Stimulated activated naive B cell treated with anti-CD40 and anti-IgM and Interleukin-4, amounts not matched to agents 10 μg/mL and 1 μg/mL and 100 μg/mL, for 72 hours (primary cell): ENCODE data around the gene TLE3.

Source experiments
- ATAC-seq, 2 donors: fragments of 150-1000 bp; cut with Tn5 transposase; replicated peaks; 2 replicates each; pipeline ENCODE4 v1.10.0; 2021; ENCODE audit warnings: moderate library complexity in 1 of 2
- DNase-seq: peaks from one replicate; pipeline ENCODE4 v3.0.0; 2021
- H3K27ac Mint-ChIP-seq: one replicate; pipeline ENCODE4 v1.8.0; 2022; ENCODE audit warnings: mild to moderate bottlenecking, mixed read lengths
- H3K27me3 Mint-ChIP-seq, 2 donors: one replicate each; pipeline ENCODE4 v1.8.0; 2022; ENCODE audit warnings: mixed read lengths in 2 of 2
- H3K36me3 Mint-ChIP-seq, 2 donors: one replicate each; pipeline ENCODE4 v1.8.0; 2022; ENCODE audit warnings: mixed read lengths in 2 of 2, mild to moderate bottlenecking in 1 of 2
- H3K4me1 Mint-ChIP-seq, 2 donors: one replicate each; pipeline ENCODE4 v1.8.0; 2022; ENCODE audit warnings: mixed read lengths in 2 of 2, mild to moderate bottlenecking in 1 of 2
- H3K4me3 Mint-ChIP-seq, 2 donors: one replicate each; pipeline ENCODE4 v1.8.0; 2022; ENCODE audit warnings: mild to moderate bottlenecking in 2 of 2, mixed read lengths in 2 of 2, moderate library complexity in 1 of 2
- H3K9me3 Mint-ChIP-seq, 2 donors: one replicate each; pipeline ENCODE4 v1.8.0; 2022; ENCODE audit warnings: mixed read lengths in 2 of 2, mild to moderate bottlenecking in 1 of 2

The TLE3 gene

DNA sequence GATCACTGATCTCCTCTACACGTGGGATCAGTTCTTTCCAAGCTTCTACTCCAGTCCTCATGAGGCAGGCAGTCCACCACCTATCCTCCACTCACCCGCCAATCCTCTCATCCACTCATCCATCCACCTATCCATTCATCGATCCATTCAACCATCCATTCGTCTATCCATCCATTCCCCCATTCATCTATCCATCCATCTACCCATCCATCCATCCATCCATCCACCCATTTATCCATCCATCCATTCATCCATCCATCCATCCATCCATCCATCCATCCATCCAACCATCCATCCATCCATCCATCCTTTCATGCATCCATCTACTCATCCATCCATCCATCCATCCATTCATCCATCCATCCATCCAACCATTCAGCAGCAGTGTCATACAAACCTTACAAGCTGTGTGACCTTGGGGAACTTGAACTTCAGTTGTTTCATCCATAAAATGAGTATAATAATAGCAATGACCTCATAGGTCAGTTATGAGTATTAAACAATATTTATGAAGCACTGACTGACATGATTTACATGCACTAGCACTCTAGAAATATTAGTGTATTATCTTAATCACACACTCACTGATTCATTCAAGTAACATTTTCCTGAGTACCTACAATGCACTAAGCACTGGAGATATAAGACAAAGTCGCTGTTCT lies 55.0 kb downstream of the TLE3 start:
- Mint-ChIP-seq H3K36me3 (peaks cover 12 to 24% of the 10 kb centered on the region in 2 donors), H3K27ac (no peak overlapping the region), H3K27me3 (no peaks in the 10 kb centered on the region), H3K4me3 (no peak overlapping the region), H3K4me1 (peaks cover 6 to 7% of the 10 kb centered on the region in 2 donors), H3K9me3 (peaks cover 5 to 6% of the 10 kb centered on the region in 2 donors)
- DNase-seq (no peak), ATAC-seq (no peak)

DNA sequence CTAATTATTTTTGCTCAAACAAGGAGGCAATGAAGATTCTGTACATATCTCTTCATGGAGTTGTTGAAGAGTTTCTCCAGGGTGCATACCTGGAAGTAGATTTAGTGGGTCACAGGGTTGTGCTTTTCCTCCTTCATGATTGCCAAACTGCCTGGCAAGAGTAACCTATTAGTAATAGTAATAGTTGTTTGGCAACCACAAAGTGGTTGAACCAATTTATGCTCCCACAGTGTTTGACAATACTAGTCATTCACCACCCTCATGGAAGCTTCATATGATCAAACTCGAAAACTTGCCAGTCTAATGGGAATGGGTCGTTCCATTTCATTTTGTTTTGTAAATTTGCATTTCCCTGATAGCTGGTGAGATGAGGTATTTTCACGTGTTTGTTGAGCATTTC lies 57.8 kb downstream of the TLE3 start:
- Mint-ChIP-seq H3K27ac (no peak overlapping the region), H3K9me3 (peaks cover 5 to 6% of the 10 kb centered on the region in 2 donors), H3K4me1 (peaks cover 27 to 34% of the 10 kb centered on the region in 2 donors), H3K36me3 (peaks cover 11 to 12% of the 10 kb centered on the region in 2 donors), H3K27me3 (no peaks in the 10 kb centered on the region), H3K4me3 (no peak overlapping the region)
- ATAC-seq (no peak), DNase-seq (no peak)

DNA sequence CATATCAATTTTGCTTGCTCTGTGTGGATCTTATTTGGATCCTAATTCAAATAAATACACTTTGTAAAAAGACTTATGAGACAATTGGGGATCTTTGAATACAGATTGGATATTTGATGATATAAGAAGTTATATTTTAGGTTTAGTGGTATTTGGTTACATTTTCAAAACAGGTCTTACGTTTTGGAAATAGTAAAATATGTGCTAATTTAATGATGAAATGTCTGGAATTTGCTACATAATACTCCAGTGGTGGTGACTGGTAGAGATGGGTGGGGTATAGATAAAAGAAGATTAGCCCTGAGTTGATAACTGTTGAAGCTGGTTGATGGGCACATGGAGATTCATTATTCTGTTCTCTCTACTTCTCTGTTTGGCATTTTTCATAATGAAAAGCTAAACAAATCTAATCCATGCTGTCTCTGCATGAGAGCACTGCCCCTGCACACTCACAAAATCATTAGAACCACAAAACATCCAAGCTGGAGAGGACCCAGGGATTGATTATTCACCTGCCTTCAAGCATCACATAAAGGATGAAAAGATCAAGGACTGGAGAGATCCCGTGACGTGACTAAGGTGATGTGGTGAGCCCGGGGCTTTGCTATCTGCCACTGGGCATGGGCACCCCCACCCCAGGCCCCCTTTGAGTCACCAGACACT lies 58.9 kb downstream of the TLE3 start:
- Mint-ChIP-seq H3K27ac (no peak overlapping the region), H3K4me1 (peaks cover 34 to 38% of the 10 kb centered on the region in 2 donors), H3K9me3 (peaks cover 3 to 5% of the 10 kb centered on the region in 2 donors), H3K27me3 (no peaks in the 10 kb centered on the region), H3K36me3 (peaks cover 1 to 3% of the 10 kb centered on the region in 2 donors), H3K4me3 (no peak overlapping the region)
- ATAC-seq (no peak), DNase-seq (no peak)

DNA sequence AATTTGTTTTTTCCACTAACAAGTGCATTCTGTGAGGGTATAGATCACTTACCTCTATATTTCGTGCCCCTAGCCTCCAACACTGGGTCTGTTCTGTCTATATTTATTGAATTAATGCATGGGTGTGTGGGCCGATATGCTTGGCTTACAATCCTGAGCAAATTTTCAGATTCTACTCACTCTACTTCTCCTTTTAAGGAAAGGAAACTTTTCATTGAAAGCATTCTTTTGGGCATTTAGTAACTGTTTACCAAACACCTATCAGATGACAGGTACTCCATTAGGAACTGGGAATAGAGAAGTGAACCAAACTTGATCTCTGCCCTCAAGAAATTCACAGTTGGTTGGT lies 60.5 kb downstream of the TLE3 start:
- DNase-seq (no peak), ATAC-seq (peak; percentile 19 to 35)
- H3K27me3 Mint-ChIP-seq = no peaks in the 10 kb centered on the region
- H3K4me3 Mint-ChIP-seq = no peak overlapping the region
- H3K27ac Mint-ChIP-seq = no peak overlapping the region
- H3K36me3 Mint-ChIP-seq = no peaks in the 10 kb centered on the region
- H3K4me1 Mint-ChIP-seq = peaks cover 29 to 32% of the 10 kb centered on the region in 2 donors
- H3K9me3 Mint-ChIP-seq = no peaks in the 10 kb centered on the region

DNA sequence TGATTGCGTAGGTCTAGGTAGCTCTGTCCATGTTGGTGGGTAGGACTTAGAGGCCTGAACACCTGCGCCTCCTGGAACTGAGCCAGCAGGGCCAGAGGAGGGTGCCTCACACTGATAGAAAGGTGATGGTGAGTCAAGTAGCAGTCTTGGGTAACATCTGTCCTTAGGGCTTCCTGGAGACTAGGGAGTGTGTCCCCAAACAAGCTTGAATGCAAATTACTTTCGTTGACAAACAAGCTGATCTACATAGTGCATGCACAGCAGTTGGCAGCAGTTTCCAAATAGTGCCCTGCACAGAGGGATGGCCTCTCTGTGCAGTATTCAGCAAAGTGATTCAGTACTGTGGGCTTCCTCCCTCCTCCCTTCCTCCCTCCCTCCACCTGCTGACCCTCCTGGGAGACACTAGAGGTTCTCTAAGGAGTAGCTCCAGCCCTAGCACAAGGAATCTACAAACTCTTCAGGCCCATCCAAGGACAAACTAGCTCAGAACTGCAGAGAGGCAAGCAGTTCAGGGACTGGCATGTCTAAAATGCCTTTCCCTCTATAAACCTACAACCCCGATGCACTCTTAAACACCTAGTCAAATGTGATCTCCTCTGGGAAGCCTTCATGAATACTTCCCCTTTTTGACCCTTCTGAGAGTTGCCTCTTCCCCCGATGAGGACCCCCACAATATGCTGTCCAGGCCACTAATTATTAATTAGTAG lies 61.0 kb downstream of the TLE3 start:
- no peak overlapping the region for H3K27ac Mint-ChIP-seq
- no peak overlapping the region for H3K4me3 Mint-ChIP-seq
- ATAC-seq (peak; percentile 41 to 48), DNase-seq (no peak)
- peaks cover 29 to 32% of the 10 kb centered on the region in 2 donors for H3K4me1 Mint-ChIP-seq
- no peaks in the 10 kb centered on the region for H3K27me3 Mint-ChIP-seq
- H3K9me3 Mint-ChIP-seq = no peaks in the 10 kb centered on the region
- H3K36me3 Mint-ChIP-seq = no peaks in the 10 kb centered on the region

DNA sequence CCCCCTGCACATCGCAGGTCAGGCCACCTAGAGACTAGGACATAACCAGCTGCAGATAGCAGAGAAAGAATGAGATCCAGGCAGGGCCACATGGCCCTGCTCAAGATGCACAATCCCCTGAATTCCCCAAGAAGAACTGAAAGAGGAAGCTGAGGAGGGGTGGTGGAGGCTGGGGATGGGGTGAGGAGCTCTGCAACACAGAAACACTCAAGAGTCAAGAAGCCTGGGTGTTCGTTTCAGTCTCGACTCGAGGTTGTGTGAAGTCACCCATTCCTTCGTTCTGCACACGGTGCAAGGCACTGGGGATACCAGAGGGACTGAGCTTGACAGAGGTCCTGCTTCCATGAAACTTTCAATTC lies 62.0 kb downstream of the TLE3 start:
- DNase-seq = peak; percentile 70
- Mint-ChIP-seq H3K36me3 (no peaks in the 10 kb centered on the region), H3K27me3 (peaks cover 6 to 8% of the 10 kb centered on the region in 2 donors), H3K4me3 (no peak overlapping the region), H3K4me1 (peaks cover 29 to 32% of the 10 kb centered on the region in 2 donors), H3K27ac (no peak overlapping the region), H3K9me3 (no peaks in the 10 kb centered on the region)
- peak; percentile 95 to 96 for ATAC-seq

DNA sequence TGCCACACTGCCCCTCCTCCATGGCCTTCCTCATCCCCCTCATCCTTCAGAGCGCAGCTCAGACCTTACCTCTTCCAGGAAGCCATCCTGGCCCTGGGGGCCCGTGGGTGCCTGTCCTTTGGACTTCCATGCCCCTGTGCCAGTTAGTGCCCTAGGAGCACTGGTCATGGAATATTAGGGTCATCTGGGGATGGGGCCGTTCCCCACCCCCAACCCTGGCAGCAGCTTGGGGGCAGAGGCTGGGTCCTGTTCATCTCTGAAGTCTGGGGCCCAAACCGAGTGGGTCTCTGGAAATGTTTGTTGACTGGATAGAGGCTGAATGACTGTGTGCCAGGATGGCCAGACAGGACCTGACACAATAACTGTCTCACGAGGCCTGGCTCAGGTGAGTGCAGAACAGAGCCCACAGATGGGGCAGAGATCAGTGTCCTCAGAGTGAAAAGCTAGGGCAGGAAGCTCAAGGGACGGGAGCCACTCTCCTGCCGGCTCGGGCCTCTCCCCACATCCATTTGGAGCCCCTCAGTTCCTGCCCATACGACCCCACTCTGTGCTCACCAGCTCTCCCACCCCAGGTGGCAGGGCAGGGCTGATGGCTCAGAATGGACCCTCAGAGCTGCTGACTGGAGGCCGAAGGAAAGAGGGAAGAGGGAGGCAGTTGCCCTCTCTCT lies 62.5 kb downstream of the TLE3 start:
- peak overlapping the region; percentile 48 for H3K27ac Mint-ChIP-seq
- ATAC-seq = peak; percentile 13 to 24

DNA sequence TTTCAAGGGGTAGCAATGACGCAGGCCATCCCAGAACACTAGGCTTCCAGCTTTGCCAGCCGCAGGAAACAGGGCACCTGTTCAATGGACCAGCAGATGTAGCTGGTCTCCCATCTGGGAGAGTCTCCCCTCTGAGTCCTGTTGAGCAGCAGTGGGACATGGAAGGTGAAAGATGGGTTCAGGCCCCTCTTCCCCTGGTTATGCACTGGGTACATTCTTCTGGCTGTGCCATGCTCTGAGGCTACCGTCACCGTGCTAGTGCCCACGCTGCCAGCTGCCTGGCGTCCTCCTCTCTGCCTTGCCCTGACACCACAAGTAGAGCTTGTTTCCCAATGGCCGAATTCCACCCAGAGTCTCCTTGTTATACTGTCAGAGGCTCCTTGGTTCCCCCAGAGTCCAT lies 63.1 kb downstream of the TLE3 start:
- Mint-ChIP-seq H3K9me3 (no peaks in the 10 kb centered on the region), H3K4me3 (no peak overlapping the region), H3K27ac (no peak overlapping the region), H3K36me3 (no peaks in the 10 kb centered on the region), H3K4me1 (peaks cover 29 to 32% of the 10 kb centered on the region in 2 donors), H3K27me3 (peaks cover 12% of the 10 kb centered on the region in 2 donors)
- ATAC-seq (no peak), DNase-seq (no peak)

More for the DNA sequence above, 62.5 kb downstream of the TLE3 start:
- no peak for DNase-seq
- H3K36me3 Mint-ChIP-seq = no peaks in the 10 kb centered on the region
- H3K4me1 Mint-ChIP-seq = peaks cover 29 to 32% of the 10 kb centered on the region in 2 donors
- no peak overlapping the region for H3K4me3 Mint-ChIP-seq
- no peaks in the 10 kb centered on the region for H3K9me3 Mint-ChIP-seq
- H3K27me3 Mint-ChIP-seq = peaks cover 10 to 11% of the 10 kb centered on the region in 2 donors

DNA sequence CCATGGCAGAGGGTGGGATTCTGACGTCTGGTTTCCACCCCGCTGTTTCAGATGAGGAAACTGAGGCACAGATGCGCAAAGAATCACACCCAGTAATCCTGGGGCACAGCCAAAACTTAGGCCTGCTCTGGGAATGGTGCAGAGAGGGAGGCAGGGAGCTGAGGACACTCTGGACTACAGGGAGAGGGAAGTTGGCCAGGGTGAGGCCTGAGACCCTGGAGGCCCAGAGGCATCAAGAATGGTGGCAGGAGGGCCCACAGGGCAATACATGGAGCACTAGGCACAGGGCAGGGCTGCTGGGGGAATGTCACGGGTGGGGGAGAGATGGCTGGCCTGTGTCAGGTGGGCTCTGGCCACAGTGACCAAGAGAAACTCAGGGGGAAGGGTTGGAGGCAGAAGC lies 63.6 kb downstream of the TLE3 start:
- H3K4me3 Mint-ChIP-seq = no peak overlapping the region
- no peak overlapping the region for H3K27ac Mint-ChIP-seq
- no peaks in the 10 kb centered on the region for H3K36me3 Mint-ChIP-seq
- peaks cover 14 to 15% of the 10 kb centered on the region in 2 donors for H3K27me3 Mint-ChIP-seq
- DNase-seq = no peak
- H3K9me3 Mint-ChIP-seq = no peaks in the 10 kb centered on the region
- ATAC-seq = no peak
- H3K4me1 Mint-ChIP-seq = peaks cover 29 to 32% of the 10 kb centered on the region in 2 donors

DNA sequence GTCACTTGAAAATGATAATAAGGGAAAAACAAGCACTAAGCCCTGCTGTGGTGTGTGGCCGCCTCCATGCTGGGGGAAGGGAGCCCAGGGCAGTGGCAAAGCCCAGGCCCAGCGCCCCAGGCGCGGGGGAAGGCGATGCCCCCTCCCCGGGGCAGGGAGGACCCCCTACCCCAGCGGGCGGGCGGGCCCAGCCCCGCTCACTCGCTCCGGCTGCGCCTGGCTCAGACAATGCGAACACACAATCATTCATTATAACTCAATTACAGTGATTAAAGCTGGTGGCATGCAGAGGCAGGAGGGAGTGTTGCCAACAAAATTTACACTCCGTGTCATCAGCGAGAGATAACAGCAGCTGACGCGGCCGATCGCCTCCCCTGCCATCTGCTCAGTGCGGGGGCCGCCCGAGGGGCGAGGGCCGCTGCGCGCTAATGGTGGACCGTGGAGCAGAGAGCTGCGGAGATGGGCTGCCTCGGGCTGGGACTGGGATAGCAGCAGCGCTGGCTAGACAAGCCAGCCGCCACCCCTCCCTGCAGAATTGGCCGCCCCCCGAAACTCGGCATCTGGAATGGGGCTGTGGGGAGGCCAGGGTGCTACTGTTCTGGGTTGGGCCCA lies 64.1 kb downstream of the TLE3 start:
- no peak for DNase-seq
- Mint-ChIP-seq H3K9me3 (no peaks in the 10 kb centered on the region), H3K27ac (no peak overlapping the region), H3K4me1 (peaks cover 29 to 32% of the 10 kb centered on the region in 2 donors), H3K4me3 (no peak overlapping the region), H3K36me3 (no peaks in the 10 kb centered on the region), H3K27me3 (peaks cover 14 to 18% of the 10 kb centered on the region in 2 donors)
- no peak for ATAC-seq

DNA sequence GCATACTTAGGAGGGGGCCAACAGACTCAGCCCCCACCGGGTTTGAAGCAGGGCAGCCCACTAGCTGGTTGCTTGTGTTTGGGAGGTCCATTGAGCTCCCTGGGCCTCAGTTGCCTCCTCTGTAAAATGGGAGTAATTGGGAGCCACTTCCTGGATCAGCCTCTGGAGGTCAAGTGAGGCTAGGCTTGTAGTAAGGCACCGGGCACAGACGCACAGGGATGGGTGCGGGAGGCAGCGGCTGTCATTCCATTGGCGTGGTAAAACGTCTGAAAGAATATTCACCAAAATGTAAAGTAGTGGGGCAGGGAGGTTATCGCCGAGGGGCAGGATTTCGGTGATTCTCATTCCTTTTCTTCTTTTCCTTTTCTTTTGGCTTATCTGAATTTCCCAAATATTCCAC lies 64.6 kb downstream of the TLE3 start:
- H3K27ac Mint-ChIP-seq = no peak overlapping the region
- no peak overlapping the region for H3K4me3 Mint-ChIP-seq
- ATAC-seq (no peak), DNase-seq (no peak)
- H3K36me3 Mint-ChIP-seq = no peaks in the 10 kb centered on the region
- H3K4me1 Mint-ChIP-seq = peaks cover 27 to 32% of the 10 kb centered on the region in 2 donors
- peaks cover 14 to 18% of the 10 kb centered on the region in 2 donors for H3K27me3 Mint-ChIP-seq
- H3K9me3 Mint-ChIP-seq = no peaks in the 10 kb centered on the region

DNA sequence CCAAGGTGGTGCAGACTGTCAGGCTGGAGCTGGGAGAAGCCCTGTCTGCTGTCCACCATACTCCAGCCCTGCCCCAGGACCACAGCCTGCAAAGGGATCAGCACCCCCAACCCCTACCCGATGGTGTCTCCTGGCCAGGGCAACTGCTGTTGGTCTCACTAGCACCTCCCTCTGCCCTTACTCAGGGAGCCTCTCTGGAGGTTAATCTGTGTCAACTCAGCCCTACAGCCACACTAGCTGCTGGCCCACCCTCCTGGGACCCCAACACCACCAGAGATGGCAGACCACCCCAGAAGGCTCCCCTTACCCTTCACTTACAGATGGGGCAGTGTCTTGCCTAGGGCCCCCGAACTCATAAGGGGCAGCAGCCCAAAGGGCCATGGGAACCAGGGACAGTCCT lies 65.2 kb downstream of the TLE3 start:
- peaks cover 14 to 18% of the 10 kb centered on the region in 2 donors for H3K27me3 Mint-ChIP-seq

DNA sequence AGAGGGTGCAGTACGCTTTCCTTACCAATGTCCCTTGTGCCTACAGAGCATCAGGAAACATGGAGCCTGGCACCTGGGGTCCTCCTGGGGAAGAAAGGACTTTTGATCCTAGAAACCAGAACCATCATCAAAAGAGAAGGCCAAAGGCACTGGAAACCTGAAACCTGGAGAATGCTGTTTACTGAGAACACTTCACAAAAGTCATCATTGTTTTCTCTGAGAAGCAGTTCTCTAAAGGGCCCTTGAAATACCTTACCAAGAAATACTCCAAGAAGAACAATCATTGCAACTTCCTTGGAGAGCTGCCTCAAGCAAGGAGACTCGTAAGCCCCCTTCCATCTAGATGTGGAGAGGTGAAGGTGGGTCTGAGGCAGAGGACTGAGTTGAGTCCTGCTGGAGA lies 66.0 kb downstream of the TLE3 start:
- Mint-ChIP-seq H3K27me3 (peaks cover 14 to 22% of the 10 kb centered on the region in 2 donors), H3K4me3 (no peak overlapping the region), H3K9me3 (no peaks in the 10 kb centered on the region), H3K27ac (no peak overlapping the region), H3K36me3 (no peaks in the 10 kb centered on the region), H3K4me1 (peaks cover 20 to 22% of the 10 kb centered on the region in 2 donors)
- DNase-seq (no peak), ATAC-seq (no peak)

More for the DNA sequence above, 65.2 kb downstream of the TLE3 start:
- ATAC-seq = no peak
- peaks cover 27 to 30% of the 10 kb centered on the region in 2 donors for H3K4me1 Mint-ChIP-seq
- H3K9me3 Mint-ChIP-seq = no peaks in the 10 kb centered on the region
- H3K27ac Mint-ChIP-seq = peak overlapping the region; percentile 25
- no peaks in the 10 kb centered on the region for H3K36me3 Mint-ChIP-seq
- H3K4me3 Mint-ChIP-seq = no peak overlapping the region
- no peak for DNase-seq

DNA sequence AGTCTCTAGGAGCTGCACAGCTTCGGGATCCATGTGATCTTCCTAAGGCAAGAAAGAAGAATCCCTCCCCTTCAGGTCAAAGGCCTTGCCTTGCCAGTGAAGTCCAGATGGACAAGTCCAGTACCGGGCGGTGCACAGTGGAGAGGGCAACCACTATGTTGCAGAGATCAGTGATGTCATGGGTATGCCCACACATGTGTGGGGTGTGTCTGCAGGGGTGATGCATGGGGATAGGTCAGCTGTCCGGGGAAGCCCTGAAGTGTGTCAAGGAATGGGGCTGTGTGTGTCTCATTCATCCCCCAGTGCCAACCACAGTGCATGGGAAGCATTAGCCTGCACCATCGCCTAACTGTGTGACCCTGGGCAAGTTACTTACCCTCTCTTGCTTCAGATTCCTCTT lies 66.5 kb downstream of the TLE3 start:
- no peak overlapping the region for H3K4me3 Mint-ChIP-seq
- H3K27me3 Mint-ChIP-seq = peaks cover 14 to 26% of the 10 kb centered on the region in 2 donors
- H3K4me1 Mint-ChIP-seq = peaks cover 16 to 17% of the 10 kb centered on the region in 2 donors
- H3K36me3 Mint-ChIP-seq = no peaks in the 10 kb centered on the region
- ATAC-seq = no peak
- H3K27ac Mint-ChIP-seq = no peak overlapping the region
- H3K9me3 Mint-ChIP-seq = no peaks in the 10 kb centered on the region
- no peak for DNase-seq
